B cell (primary cell): ENCODE results near the gene PLAC8L1. TPM values are rescaled to one million over a fixed set of nuclear protein-coding genes. Genes with fewer than 3 reads are reported as not detected.
"Not testable (repeated sequence)": the region's sequence is repeated elsewhere in the genome, so short reads cannot be mapped to it uniquely, and the experiment has no call there.

ENCODE experiments used
- ATAC-seq: fragments of 200-7000 bp; cut with Tn5 transposase; one replicate; pipeline ENCODE4 v1.10.0; 2021; ENCODE audit warnings: low read depth, mild to moderate bottlenecking, moderate number of reproducible peaks, moderate library complexity
- CTCF ChIA-PET: fragments of 350-600 bp; sonication (Branson Sonifier 250); formaldehyde crosslinking; loops from one replicate; lab custom pipeline; 2021; ENCODE audit warnings: antibody characterized with exemption, inconsistent platforms; lab: Charles Lee
- POLR2A ChIA-PET: fragments of 350-600 bp; sonication (Branson Sonifier 250); formaldehyde crosslinking; loops from one replicate; lab custom pipeline; 2021; ENCODE audit warnings: antibody characterized with exemption; lab: Charles Lee
- DNase-seq: peaks from one replicate; pipeline ENCODE4 v3.0.0; 2013
- H2AFZ ChIP-seq: 2 replicates; pipeline ENCODE4 v1.6.1; 2012; ENCODE audit warnings: mild to moderate bottlenecking, low read depth, low read length; ENCODE audit not compliant: insufficient read depth, poor library complexity, severe bottlenecking
- H3K27ac ChIP-seq, 2 donors: 1 replicate in 1 of 2; 2 replicates in 1 of 2; pipeline ENCODE4 v1.5.1; 2012 to 2013; ENCODE audit warnings: low read length in 2 of 2, mild to moderate bottlenecking in 2 of 2, moderate library complexity in 1 of 2
- H3K27me3 ChIP-seq, 4 experiments: fragments of 200-600 bp in 1 of 4; sonication (generic) in 1 of 4; replicated peaks in 1 of 4; 1 replicate in 2 of 4; 2 replicates in 2 of 4; pipeline versions ENCODE4 v1.6.1 to v1.7.0; 2013 to 2016; ENCODE audit warnings: low read length in 3 of 4, mild to moderate bottlenecking in 2 of 4, mixed read lengths in 1 of 4, moderate library complexity in 1 of 4; ENCODE audit not compliant: insufficient read depth in 4 of 4, control insufficient read depth in 3 of 4; ENCODE audit errors: control extremely low read depth in 1 of 4
- H3K36me3 ChIP-seq, 2 experiments: replicated peaks in 1 of 2; 1 replicate in 1 of 2; 2 replicates in 1 of 2; pipeline versions ENCODE4 v1.6.1 to v1.7.1; 2013; ENCODE audit warnings: low read length in 1 of 2; ENCODE audit not compliant: insufficient read depth in 2 of 2, control insufficient read depth in 1 of 2; ENCODE audit errors: control extremely low read depth in 1 of 2, extremely low read depth in 1 of 2
- H3K4me1 ChIP-seq, 2 donors: fragments of 200-600 bp in 1 of 2; sonication (generic) in 1 of 2; 1 replicate in 1 of 2; 2 replicates in 1 of 2; pipeline versions ENCODE4 v1.5.1 to v1.6.1; 2013 to 2017; ENCODE audit warnings: low read length in 2 of 2; ENCODE audit not compliant: control insufficient read depth in 2 of 2, insufficient read depth in 2 of 2
- H3K4me2 ChIP-seq: replicated peaks from 2 replicates; pipeline ENCODE3; 2012; ENCODE audit warnings: mild to moderate bottlenecking, low read depth, low read length; ENCODE audit not compliant: poor library complexity, severe bottlenecking
- H3K4me3 ChIP-seq, 5 experiments: fragments of 200-600 bp in 1 of 5; sonication (generic) in 1 of 5; 1 replicate in 3 of 5; 2 replicates in 2 of 5; pipeline versions ENCODE4 v1.5.1 to v1.7.0; 2011 to 2016; ENCODE audit warnings: low read length in 4 of 5, mild to moderate bottlenecking in 4 of 5, low read depth in 2 of 5, control low read depth in 1 of 5, moderate library complexity in 1 of 5; ENCODE audit not compliant: insufficient read depth in 1 of 5; ENCODE audit errors: control extremely low read depth in 1 of 5, extremely low read depth in 1 of 5
- H3K79me2 ChIP-seq: fragments of 200-600 bp; sonication (generic); one replicate; pipeline ENCODE4 v1.6.0; 2016; ENCODE audit warnings: low read length; ENCODE audit not compliant: control insufficient read depth, insufficient read depth
- H3K9ac ChIP-seq: fragments of 200-600 bp; sonication (generic); 2 replicates; pipeline ENCODE4 v1.6.1; 2017; ENCODE audit warnings: mild to moderate bottlenecking, low read length, moderate library complexity
- H3K9me3 ChIP-seq, 3 donors: one replicate each; pipeline versions ENCODE4 v1.6.1 to v1.7.1; 2013; ENCODE audit warnings: low read length in 2 of 3; ENCODE audit not compliant: control insufficient read depth in 2 of 3, insufficient read depth in 1 of 3; ENCODE audit errors: control extremely low read depth in 1 of 3
- H4K20me1 ChIP-seq: 2 replicates; pipeline ENCODE4 v1.6.0; 2012; ENCODE audit warnings: mild to moderate bottlenecking, low read length; ENCODE audit not compliant: insufficient read depth, control insufficient read depth, poor library complexity, severe bottlenecking
- H3K27ac Mint-ChIP-seq: one replicate; pipeline ENCODE4 v1.8.0; 2021; ENCODE audit warnings: mixed read lengths
- H3K27me3 Mint-ChIP-seq: one replicate; pipeline ENCODE4 v1.8.0; 2021; ENCODE audit warnings: mixed read lengths
- H3K4me1 Mint-ChIP-seq: one replicate; pipeline ENCODE4 v1.8.0; 2021; ENCODE audit warnings: mixed read lengths
- H3K4me3 Mint-ChIP-seq: one replicate; pipeline ENCODE4 v1.8.0; 2021; ENCODE audit warnings: mixed read lengths
- H3K9me3 Mint-ChIP-seq: one replicate; pipeline ENCODE4 v1.8.0; 2022; ENCODE audit warnings: mixed read lengths; ENCODE audit not compliant: insufficient read depth
- EZH2 ChIP-seq: IDR thresholded peaks from 2 replicates; pipeline ENCODE4 v1.6.1; 2012; ENCODE audit warnings: borderline replicate concordance, low read depth, mild to moderate bottlenecking, moderate library complexity, low read length; ENCODE audit not compliant: insufficient read depth, poor library complexity, severe bottlenecking
- WGBS: methylation state at CpG from one replicate; pipeline ENCODE4 v1.1.5; 2013; ENCODE audit warnings: missing lambda C conversion rate; ENCODE audit not compliant: insufficient coverage; 5-methylcytosine and 5-hydroxymethylcytosine counted together
- intact Hi-C: fragments of 100-400 bp; cut with micrococcal nuclease; formaldehyde crosslinking; loops from one replicate; pipeline ENCODE4 v1.10.0; 2022
- polyA plus RNA-seq: library from polyadenylated mRNA; depleted of rRNA; stranded (reverse); fragments of >200 nt; gene quantifications from 2 replicates; pipeline ENCODE4 v1.2.3, GENCODE V29; 2012
- total RNA-seq, 2 donors: library from RNA; stranded (reverse); fragments of 120-200 nt in 1 of 2; gene quantifications; 1 replicate in 1 of 2; 2 replicates in 1 of 2; pipeline versions ENCODE4 v1.2.3 to v1.2.4, GENCODE V29; 2013 to 2022
- TF ChIP-seq, protein P1 (sequence below): fragments of 200-600 bp; IDR thresholded peaks from one replicate; pipeline ENCODE4 v1.8.0; 2022; ENCODE audit warnings: antibody characterized with exemption, mild to moderate bottlenecking

Gene PLAC8L1
- total and polyA plus RNA-seq, 2 donors (not counting 1 experiment from before 2014, with no cell fraction given) = 0.49 TPM; not detected in 1

- H2AFZ ChIP-seq = no peak overlapping the region
- no peaks in the 10 kb centered on the region for H4K20me1 ChIP-seq
- H3K4me1 Mint-ChIP-seq = no peaks in the 10 kb centered on the region
- peaks cover 2% of the 10 kb centered on the region for H3K9me3 Mint-ChIP-seq
- POLR2A ChIA-PET = no interaction called here
- CTCF ChIA-PET = no interaction called here
- H3K36me3 ChIP-seq = peaks cover 17 to 66% of the 10 kb centered on the region in 2 experiments
- H3K9ac ChIP-seq = no peak overlapping the region
- intact Hi-C loops = no loop called here
- ATAC-seq (no peak), DNase-seq (no peak)
- no peak overlapping the region for H3K4me3 ChIP-seq
- H3K4me2 ChIP-seq = no peak overlapping the region
- H3K4me3 Mint-ChIP-seq = no peak overlapping the region
- H3K9me3 ChIP-seq = no peaks in the 10 kb centered on the region
- no peaks in the 10 kb centered on the region for H3K27me3 ChIP-seq
- H3K27ac Mint-ChIP-seq = no peak overlapping the region
- H3K79me2 ChIP-seq = no peaks in the 10 kb centered on the region
- H3K4me1 ChIP-seq = no peaks in the 10 kb centered on the region
- H3K27me3 Mint-ChIP-seq = no peaks in the 10 kb centered on the region
- no peak overlapping the region for H3K27ac ChIP-seq
- TF ChIP-seq EZH2 = no peak
- TF ChIP-seq, protein P1, sequence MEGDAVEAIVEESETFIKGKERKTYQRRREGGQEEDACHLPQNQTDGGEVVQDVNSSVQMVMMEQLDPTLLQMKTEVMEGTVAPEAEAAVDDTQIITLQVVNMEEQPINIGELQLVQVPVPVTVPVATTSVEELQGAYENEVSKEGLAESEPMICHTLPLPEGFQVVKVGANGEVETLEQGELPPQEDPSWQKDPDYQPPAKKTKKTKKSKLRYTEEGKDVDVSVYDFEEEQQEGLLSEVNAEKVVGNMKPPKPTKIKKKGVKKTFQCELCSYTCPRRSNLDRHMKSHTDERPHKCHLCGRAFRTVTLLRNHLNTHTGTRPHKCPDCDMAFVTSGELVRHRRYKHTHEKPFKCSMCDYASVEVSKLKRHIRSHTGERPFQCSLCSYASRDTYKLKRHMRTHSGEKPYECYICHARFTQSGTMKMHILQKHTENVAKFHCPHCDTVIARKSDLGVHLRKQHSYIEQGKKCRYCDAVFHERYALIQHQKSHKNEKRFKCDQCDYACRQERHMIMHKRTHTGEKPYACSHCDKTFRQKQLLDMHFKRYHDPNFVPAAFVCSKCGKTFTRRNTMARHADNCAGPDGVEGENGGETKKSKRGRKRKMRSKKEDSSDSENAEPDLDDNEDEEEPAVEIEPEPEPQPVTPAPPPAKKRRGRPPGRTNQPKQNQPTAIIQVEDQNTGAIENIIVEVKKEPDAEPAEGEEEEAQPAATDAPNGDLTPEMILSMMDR = no peak
These were observed 12.9 kb upstream of the PLAC8L1 start for GRCh38 chr5:146118322-146118721.

GRCh38 chr5:146117216-146117615, 11.8 kb upstream of the PLAC8L1 start:
- H3K79me2 ChIP-seq, DNase-seq, H3K9me3 ChIP-seq, H3K4me3 ChIP-seq, H3K4me2 ChIP-seq, H3K27ac ChIP-seq, H3K27ac Mint-ChIP-seq, H2AFZ ChIP-seq, H3K4me1 Mint-ChIP-seq, POLR2A ChIA-PET, intact Hi-C loops, H3K27me3 ChIP-seq, H3K4me1 ChIP-seq, H3K9me3 Mint-ChIP-seq, H3K27me3 Mint-ChIP-seq, H3K4me3 Mint-ChIP-seq, CTCF ChIA-PET, H3K9ac ChIP-seq, H4K20me1 ChIP-seq, ATAC-seq: not testable (repeated sequence)
- WGBS = 100% methylated on average over 2 of the region's 2 CpGs
- peaks cover 15 to 64% of the 10 kb centered on the region in 2 experiments for H3K36me3 ChIP-seq
